H9 (cell line): ENCODE measurements around the gene MAJIN. TPM values are rescaled to one million over a fixed set of nuclear protein-coding genes. Genes with fewer than 3 reads are reported as not detected.

Source experiments
- DNase-seq: peaks from one replicate; pipeline ENCODE4 v3.0.0-alpha.2; 2017
- H2AFZ ChIP-seq: one replicate; pipeline ENCODE4 v1.6.1; 2013; ENCODE audit warnings: mild to moderate bottlenecking, low read length, control low read depth, moderate library complexity
- H2AK5ac ChIP-seq: 2 replicates; pipeline ENCODE4 v1.6.1; 2013; ENCODE audit warnings: low read length, control low read depth, mixed read lengths; ENCODE audit not compliant: insufficient read length
- H2BK120ac ChIP-seq: one replicate; pipeline ENCODE4 v1.6.1; 2013; ENCODE audit warnings: low read depth, mild to moderate bottlenecking, low read length, control low read depth, inconsistent platforms; ENCODE audit not compliant: poor library complexity, severe bottlenecking
- H2BK12ac ChIP-seq: 2 replicates; pipeline ENCODE4 v1.6.1; 2013; ENCODE audit warnings: low read length, control low read depth, mixed read lengths, low read depth; ENCODE audit not compliant: insufficient read length
- H2BK15ac ChIP-seq: 2 replicates; pipeline ENCODE4 v1.6.1; 2013; ENCODE audit warnings: low read depth, low read length, control low read depth
- H2BK20ac ChIP-seq: one replicate; pipeline ENCODE4 v1.6.1; 2013; ENCODE audit warnings: low read depth, mild to moderate bottlenecking, low read length, control low read depth, inconsistent platforms; ENCODE audit not compliant: poor library complexity, severe bottlenecking
- H2BK5ac ChIP-seq: 2 replicates; pipeline ENCODE4 v1.6.1; 2013; ENCODE audit warnings: low read length, control low read depth, mixed read lengths; ENCODE audit not compliant: insufficient read length
- H3K14ac ChIP-seq: 2 replicates; pipeline ENCODE4 v1.6.1; 2013; ENCODE audit warnings: low read length, control low read depth; ENCODE audit not compliant: insufficient read depth
- H3K18ac ChIP-seq: 2 replicates; pipeline ENCODE4 v1.6.1; 2013; ENCODE audit warnings: low read depth, mild to moderate bottlenecking, mixed read lengths, low read length, control low read depth; ENCODE audit not compliant: insufficient read length
- H3K23ac ChIP-seq: 2 replicates; pipeline ENCODE4 v1.6.1; 2013; ENCODE audit warnings: low read length, control low read depth, mixed read lengths, low read depth; ENCODE audit not compliant: insufficient read length
- H3K23me2 ChIP-seq: 2 replicates; pipeline ENCODE4 v1.6.1; 2013; ENCODE audit warnings: low read depth, mild to moderate bottlenecking, mixed read lengths, low read length, control low read depth; ENCODE audit not compliant: insufficient read length, poor library complexity, severe bottlenecking
- H3K27ac ChIP-seq: 2 replicates; pipeline ENCODE4 v1.5.1; 2013; ENCODE audit warnings: low read length, control low read depth, mixed read lengths, low read depth; ENCODE audit not compliant: insufficient read length
- H3K27me3 ChIP-seq: 2 replicates; pipeline ENCODE4 v1.6.1; 2013; ENCODE audit warnings: low read length, control low read depth, inconsistent platforms; ENCODE audit not compliant: insufficient read depth
- H3K4ac ChIP-seq: 2 replicates; pipeline ENCODE4 v1.6.1; 2013; ENCODE audit warnings: low read depth, mild to moderate bottlenecking, control low read depth, inconsistent platforms, low read length, moderate library complexity
- H3K4me1 ChIP-seq: 2 replicates; pipeline ENCODE4 v1.6.1; 2013; ENCODE audit warnings: low read length, control low read depth, inconsistent platforms; ENCODE audit not compliant: insufficient read depth
- H3K4me2 ChIP-seq: 2 replicates; pipeline ENCODE4 v1.6.1; 2013; ENCODE audit warnings: low read length, control low read depth, mixed read lengths; ENCODE audit not compliant: insufficient read length, insufficient read depth
- H3K56ac ChIP-seq: 2 replicates; pipeline ENCODE4 v1.6.1; 2013; ENCODE audit warnings: low read depth, mild to moderate bottlenecking, mixed read lengths, low read length, control low read depth; ENCODE audit not compliant: insufficient read length
- H3K79me1 ChIP-seq: 2 replicates; pipeline ENCODE4 v1.6.1; 2013; ENCODE audit warnings: low read depth, mild to moderate bottlenecking, moderate library complexity, low read length, control low read depth, inconsistent platforms; ENCODE audit not compliant: insufficient read depth, poor library complexity, severe bottlenecking
- H3K79me2 ChIP-seq: 2 replicates; pipeline ENCODE4 v1.6.1; 2013; ENCODE audit warnings: low read length, control low read depth, inconsistent platforms; ENCODE audit not compliant: insufficient read depth
- H3K9ac ChIP-seq: 2 replicates; pipeline ENCODE4 v1.6.1; 2013; ENCODE audit warnings: low read length, control low read depth, mixed read lengths; ENCODE audit not compliant: insufficient read length; ENCODE audit errors: extremely low read depth
- H3K9me3 ChIP-seq: one replicate; pipeline ENCODE4 v1.6.1; 2013; ENCODE audit warnings: low read depth, low read length, inconsistent platforms; ENCODE audit not compliant: control insufficient read depth
- H3T11ph ChIP-seq: one replicate; pipeline ENCODE4 v1.6.1; 2013; ENCODE audit warnings: mild to moderate bottlenecking, low read length, control low read depth, inconsistent platforms
- H4K20me1 ChIP-seq: one replicate; pipeline ENCODE4 v1.6.1; 2013; ENCODE audit not compliant: control insufficient read depth, insufficient read length, insufficient read depth
- H4K5ac ChIP-seq: 2 replicates; pipeline ENCODE4 v1.6.1; 2013; ENCODE audit warnings: low read depth, mild to moderate bottlenecking, mixed read lengths, low read length, control low read depth; ENCODE audit not compliant: insufficient read length
- H4K8ac ChIP-seq: replicated peaks from 2 replicates; pipeline ENCODE4 v1.6.1; 2013; ENCODE audit warnings: low read length, control low read depth, mixed read lengths, low read depth; ENCODE audit not compliant: insufficient read length
- H4K91ac ChIP-seq: 2 replicates; pipeline ENCODE4 v1.6.1; 2013; ENCODE audit warnings: low read depth, mild to moderate bottlenecking, moderate library complexity, mixed read lengths, low read length, control low read depth; ENCODE audit not compliant: insufficient read length
- H3K27ac Mint-ChIP-seq, 3 experiments: 2 replicates in 2 of 3; 3 replicates in 1 of 3; pipeline ENCODE4 v1.8.0; 2020 to 2021; ENCODE audit warnings: mixed read lengths in 3 of 3, mild to moderate bottlenecking in 1 of 3, moderate library complexity in 1 of 3
- H3K27me3 Mint-ChIP-seq: 2 replicates; pipeline ENCODE4 v1.8.0; 2021; ENCODE audit warnings: low read depth, mild to moderate bottlenecking, moderate library complexity, mixed read lengths
- H3K36me3 Mint-ChIP-seq, 3 experiments: 2 replicates in 2 of 3; 3 replicates in 1 of 3; pipeline ENCODE4 v1.8.0; 2020 to 2021; ENCODE audit warnings: low read depth in 3 of 3, mixed read lengths in 3 of 3; ENCODE audit not compliant: insufficient read depth in 1 of 3
- H3K4me1 Mint-ChIP-seq, 2 experiments: 2 replicates each; pipeline ENCODE4 v1.8.0; 2020; ENCODE audit warnings: mixed read lengths in 2 of 2
- H3K4me3 Mint-ChIP-seq, 2 experiments: 2 replicates in 1 of 2; 3 replicates in 1 of 2; pipeline ENCODE4 v1.8.0; 2020 to 2021; ENCODE audit warnings: mild to moderate bottlenecking in 2 of 2, mixed read lengths in 2 of 2, moderate library complexity in 1 of 2
- H3K9me3 Mint-ChIP-seq, 2 experiments: 2 replicates in 1 of 2; 3 replicates in 1 of 2; pipeline ENCODE4 v1.8.0; 2020; ENCODE audit warnings: mild to moderate bottlenecking in 2 of 2, mixed read lengths in 2 of 2, moderate library complexity in 1 of 2
- CTCF ChIP-seq: fragments of 200-600 bp; sonication (generic); conservative IDR thresholded peaks from 3 replicates; pipeline ENCODE4 v1.8.0; 2021; ENCODE audit warnings: antibody characterized with exemption, mild to moderate bottlenecking
- WGBS: extraction: QIAGEN DNeasy Blood & Tissue Kit; methylation state at CpG from one replicate; pipeline ENCODE4 v1.1.7; 2013; ENCODE audit warnings: missing lambda C conversion rate, low lambda C conversion rate, mixed read lengths; ENCODE audit not compliant: insufficient read length; ENCODE audit errors: extremely low coverage; 5-methylcytosine and 5-hydroxymethylcytosine counted together
- total RNA-seq: library from RNA; stranded (reverse); gene quantifications from 2 replicates; pipeline ENCODE4 v1.2.1, GENCODE V29; 2021

The MAJIN gene
- total RNA-seq, 1 experiment from 2014 or later = not detected

- no peaks in the 10 kb centered on the region for H3K9me3 Mint-ChIP-seq
- Histone ChIP-seq H3K23me2 (no peaks in the 10 kb centered on the region), H3K9me3 (no peaks in the 10 kb centered on the region), H2BK20ac (no peak overlapping the region), H4K91ac (no peak overlapping the region), H2BK5ac (no peak overlapping the region), H3K4ac (no peak overlapping the region), H3K27ac (no peak overlapping the region), H3T11ph (no peak overlapping the region), H2BK15ac (no peak overlapping the region), H2BK12ac (no peak overlapping the region), H3K4me1 (no peaks in the 10 kb centered on the region), H3K23ac (no peak overlapping the region), H3K79me2 (no peaks in the 10 kb centered on the region), H3K14ac (no peak overlapping the region), H3K27me3 (no peaks in the 10 kb centered on the region), H3K56ac (no peak overlapping the region), H3K4me2 (no peak overlapping the region), H4K8ac (no peak overlapping the region), H3K79me1 (no peaks in the 10 kb centered on the region), H2AK5ac (no peak overlapping the region), H3K9ac (no peak overlapping the region), H2BK120ac (no peak overlapping the region), H4K5ac (no peak overlapping the region), H2AFZ (no peak overlapping the region), H3K18ac (no peak overlapping the region), H4K20me1 (no peaks in the 10 kb centered on the region)
- H3K36me3 Mint-ChIP-seq = no peaks in the 10 kb centered on the region
- no peak overlapping the region for H3K27ac Mint-ChIP-seq
- H3K4me3 Mint-ChIP-seq = no peak overlapping the region; a peak in 1 of 5 replicates
- H3K27me3 Mint-ChIP-seq = no peaks in the 10 kb centered on the region
- H3K4me1 Mint-ChIP-seq = no peaks in the 10 kb centered on the region
- WGBS = no CpG with 5 or more reads among the region's 4 CpGs
- TF ChIP-seq CTCF = no peak
- no peak for DNase-seq
These were observed 11.2 kb downstream of the MAJIN start for GRCh38 chr11:64960719-64961118.
